Nephron (organoid): ENCODE data around the gene NOTCH4.
A peak's percentile ranks its signal among the peaks of the same experiment; 100 is the strongest.

Source experiments
- H3K27ac Mint-ChIP-seq, 3 experiments: 2 replicates each; pipeline ENCODE4 v1.8.0; 2020; ENCODE audit warnings: mixed read lengths in 3 of 3, mild to moderate bottlenecking in 2 of 3, moderate library complexity in 1 of 3
- H3K27me3 Mint-ChIP-seq: 2 replicates; pipeline ENCODE4 v1.8.0; 2021; ENCODE audit warnings: low read depth, mild to moderate bottlenecking, moderate library complexity, mixed read lengths
- H3K36me3 Mint-ChIP-seq: 2 replicates; pipeline ENCODE4 v1.8.0; 2020; ENCODE audit warnings: low read depth, mixed read lengths
- H3K4me1 Mint-ChIP-seq: 2 replicates; pipeline ENCODE4 v1.8.0; 2020; ENCODE audit warnings: mixed read lengths
- H3K4me3 Mint-ChIP-seq, 3 experiments: 2 replicates each; pipeline ENCODE4 v1.8.0; 2020; ENCODE audit warnings: mild to moderate bottlenecking in 3 of 3, mixed read lengths in 3 of 3, moderate library complexity in 2 of 3
- H3K9me3 Mint-ChIP-seq: 2 replicates; pipeline ENCODE4 v1.8.0; 2020; ENCODE audit warnings: mixed read lengths
- TF ChIP-seq, protein P1 (sequence below), 3 experiments: fragments of 200-600 bp; sonication (generic); IDR thresholded peaks; one replicate each; pipeline ENCODE4 v1.5.0; 2021; ENCODE audit warnings: antibody characterized with exemption in 3 of 3; ENCODE audit not compliant: unreplicated experiment in 3 of 3

NOTCH4 gene

DNA sequence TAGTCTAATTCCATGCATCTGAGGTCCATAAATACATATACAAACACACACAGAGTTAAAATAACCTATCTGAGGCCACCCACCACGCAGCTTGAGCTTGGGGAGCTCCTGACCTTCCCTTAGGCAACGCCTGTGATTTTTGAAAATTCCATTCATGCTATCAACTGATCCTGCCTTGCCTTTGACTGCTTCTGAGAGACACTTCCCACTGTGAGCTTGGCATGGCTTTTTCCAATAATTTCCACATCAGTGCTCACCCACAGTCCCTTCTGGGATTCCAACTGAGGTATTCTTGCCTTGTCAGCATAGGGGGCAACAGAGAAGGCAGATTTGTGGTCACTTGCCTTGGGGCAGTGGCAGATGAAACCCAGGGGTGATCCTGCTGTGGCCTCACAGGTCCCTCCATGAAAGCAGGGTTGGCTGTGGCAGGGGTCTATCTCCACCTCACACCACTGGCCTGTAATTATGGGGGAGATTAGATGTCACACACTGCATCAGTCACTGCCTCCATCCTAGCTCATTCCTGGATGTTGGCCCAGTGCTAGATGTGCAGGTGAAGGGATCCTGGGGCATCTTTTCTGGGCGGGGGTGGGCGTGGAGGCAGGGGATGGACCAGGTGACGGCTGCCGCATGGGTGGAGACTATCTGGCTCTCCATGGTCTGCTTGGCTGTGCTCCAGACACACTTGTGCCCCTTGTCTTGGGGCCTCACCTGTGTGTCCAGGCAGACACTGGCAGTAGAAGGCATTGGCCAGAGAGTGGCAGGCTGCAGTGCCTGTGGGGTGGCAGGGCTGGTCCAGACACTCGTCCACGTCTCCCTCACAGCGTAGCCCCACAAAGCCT, 20.2 kb downstream of the NOTCH4 start:
- TF ChIP-seq, protein P1, sequence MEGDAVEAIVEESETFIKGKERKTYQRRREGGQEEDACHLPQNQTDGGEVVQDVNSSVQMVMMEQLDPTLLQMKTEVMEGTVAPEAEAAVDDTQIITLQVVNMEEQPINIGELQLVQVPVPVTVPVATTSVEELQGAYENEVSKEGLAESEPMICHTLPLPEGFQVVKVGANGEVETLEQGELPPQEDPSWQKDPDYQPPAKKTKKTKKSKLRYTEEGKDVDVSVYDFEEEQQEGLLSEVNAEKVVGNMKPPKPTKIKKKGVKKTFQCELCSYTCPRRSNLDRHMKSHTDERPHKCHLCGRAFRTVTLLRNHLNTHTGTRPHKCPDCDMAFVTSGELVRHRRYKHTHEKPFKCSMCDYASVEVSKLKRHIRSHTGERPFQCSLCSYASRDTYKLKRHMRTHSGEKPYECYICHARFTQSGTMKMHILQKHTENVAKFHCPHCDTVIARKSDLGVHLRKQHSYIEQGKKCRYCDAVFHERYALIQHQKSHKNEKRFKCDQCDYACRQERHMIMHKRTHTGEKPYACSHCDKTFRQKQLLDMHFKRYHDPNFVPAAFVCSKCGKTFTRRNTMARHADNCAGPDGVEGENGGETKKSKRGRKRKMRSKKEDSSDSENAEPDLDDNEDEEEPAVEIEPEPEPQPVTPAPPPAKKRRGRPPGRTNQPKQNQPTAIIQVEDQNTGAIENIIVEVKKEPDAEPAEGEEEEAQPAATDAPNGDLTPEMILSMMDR (IDR thresholded peaks at IDR 0.05; ENCODE audit: unreplicated experiment in 3 of 3), result no peak
- no peaks in the 10 kb centered on the region for H3K36me3 Mint-ChIP-seq
- no peaks in the 10 kb centered on the region for H3K9me3 Mint-ChIP-seq
- H3K27ac Mint-ChIP-seq, result peak overlapping the region; percentile 45 to 52 (median 48)
- peaks cover 17% of the 10 kb centered on the region for H3K4me1 Mint-ChIP-seq
- no peak overlapping the region for H3K4me3 Mint-ChIP-seq
- H3K27me3 Mint-ChIP-seq, result peaks cover 14% of the 10 kb centered on the region

GRCh38 chr6:32202186-32202585, 21.7 kb downstream of the NOTCH4 start:
- Mint-ChIP-seq H3K4me1 (peaks cover 18% of the 10 kb centered on the region), H3K27me3 (peaks cover 14% of the 10 kb centered on the region), H3K9me3 (no peaks in the 10 kb centered on the region), H3K4me3 (no peak overlapping the region), H3K36me3 (no peaks in the 10 kb centered on the region), H3K27ac (no peak overlapping the region)
- TF ChIP-seq, protein P1 (IDR thresholded peaks at IDR 0.05; ENCODE audit: unreplicated experiment in 3 of 3), result no peak

DNA sequence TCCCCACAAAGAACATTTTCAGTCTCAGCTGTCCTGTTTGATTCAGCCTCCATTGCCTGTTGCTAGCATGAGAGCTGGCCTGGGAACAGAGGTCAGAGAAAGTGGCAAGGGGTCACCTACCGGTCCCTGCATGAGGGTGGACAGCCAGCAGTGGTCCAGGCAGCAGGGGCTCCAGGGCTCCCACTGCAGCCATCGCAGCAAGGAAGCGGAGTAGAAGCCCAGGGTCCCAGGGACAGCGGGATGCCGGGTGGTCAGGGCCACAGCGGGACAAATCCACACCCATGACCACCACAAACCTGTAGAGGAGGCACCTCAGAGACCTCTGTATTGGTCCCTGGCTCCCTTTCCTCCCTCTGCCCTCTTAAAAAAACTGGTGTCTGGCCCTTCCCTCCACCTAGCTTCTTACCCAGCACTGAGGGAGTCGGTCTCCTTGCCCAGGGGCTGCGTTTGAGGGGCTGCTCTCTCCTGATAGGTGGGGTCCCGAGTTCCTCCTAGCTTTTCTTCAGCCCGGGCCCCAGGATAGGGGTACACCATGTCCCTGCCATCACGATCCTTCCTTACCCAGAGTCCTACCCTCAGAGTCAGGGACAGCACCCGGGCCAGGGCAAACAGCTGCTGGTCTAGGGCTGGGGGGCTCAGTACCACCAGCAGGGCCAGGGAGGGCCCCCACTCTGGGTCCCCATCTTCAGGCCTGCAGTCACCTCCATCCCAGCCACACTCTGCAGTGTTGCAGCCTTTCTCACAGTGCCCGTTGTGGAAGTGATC, 23.0 kb downstream of the NOTCH4 start:
- peaks cover 11% of the 10 kb centered on the region for H3K27me3 Mint-ChIP-seq
- H3K9me3 Mint-ChIP-seq, result no peaks in the 10 kb centered on the region
- H3K36me3 Mint-ChIP-seq, result no peaks in the 10 kb centered on the region
- peak overlapping the region in 1 of 3 experiments; percentile 7 for H3K27ac Mint-ChIP-seq
- peaks cover 26% of the 10 kb centered on the region for H3K4me1 Mint-ChIP-seq
- H3K4me3 Mint-ChIP-seq, result no peak overlapping the region
- TF ChIP-seq, protein P1 (IDR thresholded peaks at IDR 0.05; ENCODE audit: unreplicated experiment in 3 of 3), result no peak

DNA sequence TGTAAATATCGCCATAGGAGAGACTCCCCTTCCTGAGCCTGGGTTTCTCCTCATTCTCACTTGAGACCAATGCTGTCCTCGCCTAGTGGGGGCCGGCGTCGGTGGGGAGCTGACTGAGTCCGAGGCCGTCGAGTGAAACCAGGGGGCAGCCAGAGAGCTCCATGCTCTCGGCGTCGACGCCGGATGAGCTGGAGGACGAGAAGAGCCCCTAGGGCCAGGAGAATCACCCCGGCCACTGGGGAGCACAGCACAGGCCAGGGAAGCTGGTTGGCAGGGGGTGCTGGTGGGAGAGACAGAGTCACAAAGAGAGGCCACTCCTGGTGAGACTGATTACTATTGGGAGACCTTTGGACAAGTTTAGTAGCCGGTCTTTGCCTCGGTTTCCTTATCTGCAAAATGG, 25.0 kb downstream of the NOTCH4 start:
- peak overlapping the region in 2 of 3 experiments; percentile 99 to 100 for H3K27ac Mint-ChIP-seq
- TF ChIP-seq, protein P1 (IDR thresholded peaks at IDR 0.05; ENCODE audit: unreplicated experiment in 3 of 3), result no peak
- H3K4me1 Mint-ChIP-seq, result peaks cover 36% of the 10 kb centered on the region
- H3K27me3 Mint-ChIP-seq, result no peaks in the 10 kb centered on the region
- H3K4me3 Mint-ChIP-seq, result peak overlapping the region in 2 of 3 experiments; percentile 41 to 51
- H3K9me3 Mint-ChIP-seq, result no peaks in the 10 kb centered on the region
- H3K36me3 Mint-ChIP-seq, result no peaks in the 10 kb centered on the region

- H3K4me1 Mint-ChIP-seq, result peaks cover 38% of the 10 kb centered on the region
- no peaks in the 10 kb centered on the region for H3K9me3 Mint-ChIP-seq
- TF ChIP-seq, protein P1 (IDR thresholded peaks at IDR 0.05; ENCODE audit: unreplicated experiment in 3 of 3), result no peak
- no peaks in the 10 kb centered on the region for H3K27me3 Mint-ChIP-seq
- no peaks in the 10 kb centered on the region for H3K36me3 Mint-ChIP-seq
- peak overlapping the region; percentile 41 to 51 (median 41) for H3K4me3 Mint-ChIP-seq
- H3K27ac Mint-ChIP-seq, result peak overlapping the region; percentile 22 to 100 (median 99)
Measured at GRCh38 chr6:32198345-32198696, 25.5 kb downstream of the NOTCH4 start.
